GM21526 (cell line): ENCODE data around the gene TRIM8.

ENCODE experiments used
- ATAC-seq: cut with Tn5 transposase; IDR thresholded peaks from one replicate; pipeline ENCODE4 v1.9.1; 2021; ENCODE audit warnings: moderate library complexity; ENCODE audit not compliant: unreplicated experiment, low FRiP score

TRIM8 gene

GRCh38 chr10:102615361-102615760 lies 28.9 kb upstream of the TRIM8 start:
- no peak for ATAC-seq

DNA sequence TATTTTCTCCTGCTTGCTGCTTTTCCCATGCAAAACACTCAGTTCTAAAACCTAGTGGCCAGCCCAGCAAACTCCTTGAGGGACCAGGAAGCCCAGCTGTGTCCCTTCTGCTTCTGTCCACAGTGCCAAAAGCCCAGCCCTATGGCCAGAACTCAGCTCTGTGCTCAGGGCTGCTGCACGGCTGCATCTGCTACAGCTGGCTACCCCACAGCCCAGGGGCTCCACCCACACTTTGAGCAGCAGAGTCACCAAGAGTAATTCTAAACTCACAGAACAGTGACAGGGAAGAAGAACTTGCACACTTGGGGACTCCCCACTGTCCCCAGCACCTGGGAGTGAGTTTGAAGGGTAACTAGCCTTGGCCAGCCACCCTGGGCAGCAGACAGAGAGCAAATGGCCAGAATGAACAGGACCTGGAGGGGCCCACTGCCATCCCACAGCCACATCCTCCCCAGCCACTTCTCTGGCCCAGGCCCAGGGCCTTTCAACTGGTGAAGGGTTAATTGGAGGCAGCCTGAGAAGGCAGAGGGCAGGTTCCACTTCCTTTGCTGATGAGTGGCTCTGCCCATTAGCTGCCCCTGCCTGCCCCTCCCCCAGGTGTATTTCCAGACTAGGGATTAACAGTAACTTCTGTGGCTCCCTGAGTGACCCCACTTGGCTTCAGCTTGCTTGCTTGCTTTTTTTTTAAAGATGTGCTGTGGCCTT lies 28.1 kb upstream of the TRIM8 start:
- ATAC-seq: no peak

- no peak for ATAC-seq
These were observed 27.2 kb upstream of the TRIM8 start for GRCh38 chr10:102617041-102617440.

DNA sequence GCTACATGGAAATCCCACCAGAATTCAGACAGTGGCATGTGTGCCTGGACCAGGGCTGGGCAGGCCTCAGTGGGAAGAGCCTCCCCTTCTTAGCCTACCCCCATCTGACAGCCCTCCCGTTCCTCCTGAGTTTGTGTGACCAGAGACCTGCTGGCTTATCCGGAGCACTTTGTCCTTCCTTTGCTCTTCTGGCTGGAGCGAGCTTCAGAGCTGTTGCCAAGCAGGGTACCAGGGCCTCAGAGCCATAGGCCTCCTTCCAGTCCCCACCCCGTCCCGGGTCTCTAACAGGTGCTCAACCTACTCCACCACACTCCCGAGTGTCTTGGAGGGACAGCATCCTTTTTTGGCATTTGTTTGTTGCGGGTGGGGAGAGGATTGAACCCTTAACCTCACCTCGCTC lies 26.5 kb upstream of the TRIM8 start:
- no peak for ATAC-seq

GRCh38 chr10:102619281-102619981 lies 24.8 kb upstream of the TRIM8 start:
- no peak for ATAC-seq

DNA sequence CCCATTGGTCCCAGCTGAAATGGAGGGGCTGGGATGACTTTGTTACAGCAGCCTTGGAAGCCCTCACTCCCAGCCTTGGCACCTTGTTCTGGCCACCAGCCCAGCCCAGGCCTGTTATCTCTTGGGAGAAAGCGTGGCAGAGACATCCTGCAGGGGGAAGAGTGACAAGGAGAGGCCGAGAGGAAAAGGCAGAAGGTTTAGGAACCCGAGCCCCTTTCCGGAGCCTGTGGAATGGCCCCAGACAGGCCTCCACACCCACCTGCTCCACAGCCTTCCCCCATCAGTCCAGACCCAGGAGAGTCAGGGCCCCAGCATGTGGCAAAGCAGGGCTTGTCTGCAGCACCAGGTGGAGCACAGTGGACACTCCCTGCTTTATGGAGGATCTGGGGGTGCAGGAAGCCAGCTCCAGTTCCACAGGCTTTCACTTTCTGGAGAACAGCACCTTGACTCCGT lies 24.1 kb upstream of the TRIM8 start:
- no peak for ATAC-seq

DNA sequence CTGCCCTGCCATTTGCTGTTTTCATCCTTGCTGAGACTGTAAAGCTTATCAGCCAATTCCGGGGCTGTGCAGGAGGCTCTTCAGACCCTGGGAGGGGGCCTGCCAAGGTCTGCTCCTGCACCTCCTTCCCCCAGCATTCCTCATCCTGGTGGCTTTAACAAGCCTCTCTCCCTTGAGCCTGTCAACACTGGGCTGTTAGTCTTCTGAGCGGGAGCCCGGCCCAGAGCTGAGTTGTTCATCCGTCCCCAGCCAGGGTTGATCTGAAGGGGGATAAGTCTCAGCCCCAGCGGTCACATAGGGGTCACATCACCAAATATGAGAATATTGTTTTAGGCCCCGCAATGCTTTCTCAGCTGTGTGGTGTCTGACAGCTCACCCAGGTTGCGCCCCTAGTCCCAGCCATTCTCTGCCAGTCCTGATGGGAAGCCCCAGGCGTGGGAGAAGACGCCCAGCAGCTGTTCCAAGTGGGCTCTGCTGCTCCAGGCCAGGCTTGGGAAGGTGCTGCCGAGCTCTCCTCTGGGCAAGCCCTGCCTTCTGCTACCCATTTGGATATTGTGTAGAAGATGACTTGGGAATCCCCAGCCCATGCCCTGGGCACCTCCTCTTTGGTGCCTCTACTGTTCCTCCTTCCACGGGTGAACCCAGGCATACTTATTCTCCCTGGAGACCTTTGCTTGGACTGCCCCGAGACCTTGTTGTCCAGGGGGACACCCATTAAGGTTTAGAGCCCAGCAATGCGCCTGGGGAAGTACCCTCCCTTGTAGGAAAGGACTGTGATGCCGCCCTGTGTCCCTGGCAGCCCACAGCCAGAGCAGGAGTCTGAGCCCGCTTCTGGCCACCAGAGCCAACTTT lies 23.5 kb upstream of the TRIM8 start:
- ATAC-seq: no peak

DNA sequence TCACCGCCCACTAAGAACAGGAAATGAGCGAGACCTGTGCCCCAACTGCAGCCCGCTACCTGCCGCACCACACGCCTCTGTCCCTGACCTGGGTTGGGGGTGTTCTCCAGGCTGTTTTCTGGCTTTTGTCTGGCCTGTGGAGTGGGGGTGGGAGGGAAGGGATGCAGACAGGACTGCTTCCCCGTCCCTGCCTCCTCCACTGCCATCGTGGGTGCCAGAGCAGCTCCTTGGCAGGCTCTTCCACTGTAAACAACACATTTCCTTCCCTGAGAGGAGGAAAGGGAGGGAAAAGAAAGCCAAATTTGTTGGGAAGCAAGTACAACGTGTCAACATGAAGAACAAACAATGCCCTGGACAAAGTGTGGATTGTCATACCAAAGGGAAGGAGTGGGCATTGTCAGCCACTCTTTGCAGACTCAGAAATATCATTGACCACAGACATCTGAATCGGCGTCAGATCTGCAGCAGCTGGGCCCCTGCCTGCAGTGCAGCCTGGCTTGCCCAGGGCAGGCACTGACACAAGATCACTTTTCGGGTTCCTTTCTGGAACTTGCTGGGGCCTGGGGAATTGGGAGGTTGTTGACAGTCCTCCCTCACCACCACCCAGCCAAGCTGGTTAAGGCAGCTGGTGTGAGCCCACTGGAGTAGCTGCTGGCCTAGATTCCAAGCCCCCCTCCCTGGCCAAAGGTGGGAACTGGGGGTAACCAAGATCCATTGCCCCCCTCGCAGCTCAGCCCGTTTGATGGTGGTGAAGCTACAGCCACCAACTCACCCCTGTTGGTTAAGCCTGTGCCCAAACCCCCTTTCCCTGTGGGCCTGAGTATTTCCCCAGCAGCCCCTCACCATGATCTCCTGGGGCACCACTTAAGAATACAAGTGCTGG lies 22.6 kb upstream of the TRIM8 start:
- ATAC-seq: no peak

DNA sequence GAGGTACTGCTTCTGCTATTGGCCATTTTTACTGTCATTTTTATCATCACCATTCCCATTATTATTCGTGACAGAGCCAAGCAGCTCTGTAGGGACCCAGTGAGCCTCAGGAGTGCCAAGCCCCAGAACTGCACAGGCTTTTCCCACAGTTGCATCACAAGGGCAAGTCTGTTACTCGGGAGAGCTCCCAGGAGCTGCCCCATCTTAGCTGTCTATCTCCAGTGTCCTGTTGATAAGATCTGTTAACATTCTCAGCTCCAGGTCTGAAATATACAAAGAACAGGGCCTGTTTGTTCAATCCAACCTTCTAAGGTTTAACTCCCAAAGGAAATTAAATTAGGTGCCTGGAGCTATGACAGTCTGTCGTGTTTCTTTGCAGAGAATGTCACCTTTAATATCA lies 20.2 kb upstream of the TRIM8 start:
- no peak for ATAC-seq

DNA sequence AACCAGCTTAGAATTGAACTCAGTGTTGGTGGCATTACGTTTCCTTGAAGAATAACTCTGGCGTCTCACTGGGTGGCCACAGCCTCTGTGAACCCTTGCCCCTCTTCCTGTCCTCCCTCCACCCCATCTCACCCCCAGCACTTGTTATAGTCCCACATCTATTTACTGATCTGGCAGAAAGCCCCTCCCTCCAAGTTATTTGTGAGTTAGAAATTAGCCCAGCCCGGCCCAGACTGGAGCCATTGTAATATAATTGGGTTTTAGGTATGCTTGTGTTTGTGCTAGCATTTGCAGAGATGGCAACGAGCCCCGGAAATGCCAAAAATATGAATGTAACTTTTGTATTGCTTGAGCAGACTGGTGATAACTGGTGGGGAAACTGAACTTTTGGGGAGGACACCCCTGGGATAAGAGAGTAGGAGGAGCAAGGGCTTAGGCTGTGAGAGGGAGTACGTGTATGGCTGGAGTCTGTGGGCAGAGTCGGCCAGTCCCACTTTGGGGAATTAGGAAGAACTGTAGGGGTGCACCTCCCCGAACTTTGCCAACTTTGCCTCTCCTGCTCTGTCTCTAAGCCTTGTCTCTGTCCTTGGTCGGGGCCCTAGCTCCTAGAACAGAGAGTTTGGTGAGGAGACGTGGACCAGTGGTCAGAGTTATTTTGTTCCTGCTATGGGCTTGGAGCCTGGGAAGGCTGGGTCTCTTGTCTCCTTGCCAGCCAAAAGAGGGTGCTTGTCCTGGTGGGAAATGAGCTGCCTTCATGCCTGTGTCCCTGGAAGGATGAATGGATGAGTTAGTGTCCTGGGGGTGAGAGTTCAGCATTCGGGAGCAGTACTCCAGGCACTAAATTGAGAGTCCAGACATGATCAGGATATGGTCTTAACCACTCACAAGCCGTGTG lies 19.3 kb upstream of the TRIM8 start:
- ATAC-seq: no peak

- ATAC-seq: no peak
These were observed 18.1 kb upstream of the TRIM8 start for GRCh38 chr10:102626026-102626685.

DNA sequence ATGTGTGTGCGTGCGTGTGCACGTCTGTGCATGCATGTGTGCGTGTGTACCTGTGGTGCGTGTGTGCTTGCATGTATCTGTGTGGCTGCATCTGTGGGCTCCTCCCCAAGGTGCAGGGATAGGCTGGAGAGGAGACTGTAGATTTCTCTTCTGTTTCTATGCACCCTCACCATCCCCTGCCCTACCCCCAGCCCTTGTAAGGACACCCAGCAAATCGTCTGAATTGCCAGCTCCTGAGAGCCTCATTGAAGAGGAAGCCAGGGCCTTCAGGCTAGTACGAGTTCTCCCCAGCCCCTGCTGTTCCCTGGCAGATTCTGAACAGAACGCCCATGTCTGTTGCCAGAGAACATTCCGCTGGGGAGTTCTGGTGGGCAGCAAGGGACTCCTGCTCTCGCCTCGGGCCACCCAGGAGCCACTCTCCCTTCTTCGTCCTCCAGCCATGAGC lies 17.0 kb upstream of the TRIM8 start:
- no peak for ATAC-seq

- ATAC-seq: no peak
These were observed 16.5 kb upstream of the TRIM8 start for GRCh38 chr10:102627736-102628293.

DNA sequence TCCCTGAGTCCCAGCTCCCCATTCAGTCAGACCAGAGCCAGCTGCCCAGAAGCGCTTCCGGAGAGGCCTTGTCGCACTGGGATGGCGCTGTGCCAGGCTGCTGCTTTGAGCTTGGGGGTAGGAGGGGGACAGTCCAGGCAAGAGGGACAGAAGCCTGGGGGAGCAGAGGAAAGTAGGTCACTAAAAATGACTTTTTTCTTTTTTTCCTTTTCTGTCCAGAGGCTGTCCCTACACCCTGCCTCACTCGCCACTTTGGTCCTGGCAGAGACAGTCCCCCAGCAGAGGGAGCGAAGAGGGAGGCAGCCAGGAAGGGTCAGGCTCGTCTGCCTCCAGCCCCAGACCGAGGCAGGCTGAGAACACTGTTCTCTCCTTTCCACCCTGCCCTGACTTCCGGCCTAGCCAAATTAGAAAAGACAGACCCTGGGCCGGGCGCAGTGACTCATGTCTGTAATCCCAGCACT lies 15.8 kb upstream of the TRIM8 start:
- ATAC-seq: no peak

DNA sequence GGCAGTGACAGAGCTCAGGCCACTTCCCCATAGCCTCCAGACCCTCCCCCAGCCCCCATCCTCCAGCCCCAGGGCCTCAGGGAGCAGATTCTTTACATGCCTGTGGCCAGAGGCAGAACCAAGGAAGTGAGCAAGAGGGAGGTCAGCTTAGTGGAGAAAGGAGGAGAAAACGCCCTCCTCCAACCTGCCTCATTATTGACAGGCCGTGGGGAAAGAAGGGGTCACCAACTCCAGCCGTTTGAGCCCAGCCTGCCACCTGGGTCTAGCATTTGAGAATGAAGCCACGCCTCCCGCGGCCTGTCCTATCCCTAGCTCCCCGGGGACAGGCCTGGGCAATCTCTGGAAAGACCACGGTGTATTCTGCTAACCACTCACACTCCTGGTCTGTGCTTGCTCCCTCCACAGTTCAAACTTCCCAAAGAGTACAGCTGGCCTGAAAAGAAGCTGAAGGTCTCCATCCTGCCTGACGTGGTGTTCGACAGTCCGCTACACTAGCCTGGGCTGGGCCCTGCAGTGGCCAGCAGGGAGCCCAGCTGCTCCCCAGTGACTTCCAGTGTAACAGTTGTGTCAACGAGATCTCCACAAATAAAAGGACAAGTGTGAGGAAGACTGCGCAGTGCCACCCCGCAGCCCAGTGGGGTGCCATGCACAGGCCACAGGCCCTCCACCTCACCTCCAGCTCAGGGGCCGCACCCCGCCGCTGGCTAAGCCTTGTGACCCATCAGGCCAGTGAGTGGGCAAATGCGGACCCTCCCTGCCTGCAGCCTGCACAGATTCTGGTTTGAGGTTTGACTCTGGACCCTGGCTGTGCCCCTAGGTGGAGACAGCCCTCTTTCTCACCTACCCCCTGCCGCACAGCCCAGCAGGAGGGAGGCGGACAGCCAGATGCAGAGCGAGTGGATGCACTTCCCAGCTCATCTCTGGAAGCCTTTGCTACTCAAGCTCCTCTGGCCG lies 14.3 kb upstream of the TRIM8 start:
- ATAC-seq: no peak

- ATAC-seq: no peak
These were observed 13.6 kb upstream of the TRIM8 start for GRCh38 chr10:102630663-102631062.
